Ectodermal cell (in vitro differentiated cells): ENCODE results near the gene FNDC11. TPM values are rescaled to one million over a fixed set of nuclear protein-coding genes. Genes with fewer than 3 reads are reported as not detected.
"Not testable (repeated sequence)": the region's sequence is repeated elsewhere in the genome, so short reads cannot be mapped to it uniquely, and the experiment has no call there.

Source experiments
- H3K27ac ChIP-seq: 2 replicates; pipeline ENCODE4 v1.7.0; 2013; ENCODE audit warnings: mild to moderate bottlenecking, low read depth, low read length; ENCODE audit not compliant: insufficient read depth, poor library complexity, severe bottlenecking
- H3K27me3 ChIP-seq: 2 replicates; pipeline ENCODE4 v1.7.0; 2013; ENCODE audit warnings: mild to moderate bottlenecking, low read length; ENCODE audit not compliant: insufficient read depth, control insufficient read depth, poor library complexity, severe bottlenecking
- H3K36me3 ChIP-seq: one replicate; pipeline ENCODE4 v1.7.0; 2013; ENCODE audit warnings: low read length; ENCODE audit not compliant: control insufficient read depth, insufficient read depth
- H3K4me1 ChIP-seq: one replicate; pipeline ENCODE4 v1.7.0; 2013; ENCODE audit warnings: low read length; ENCODE audit not compliant: control insufficient read depth, insufficient read depth
- H3K4me3 ChIP-seq: 2 replicates; pipeline ENCODE4 v1.7.0; 2013; ENCODE audit warnings: low read depth, low read length, control low read depth; ENCODE audit not compliant: insufficient read depth
- H3K9me3 ChIP-seq: 2 replicates; pipeline ENCODE4 v1.7.0; 2013; ENCODE audit warnings: mild to moderate bottlenecking, low read length, moderate library complexity; ENCODE audit not compliant: control insufficient read depth
- WGBS, 2 experiments: methylation state at CpG; one replicate each; pipeline ENCODE4 v1.1.7; 2013; ENCODE audit warnings: missing lambda C conversion rate in 2 of 2; 5-methylcytosine and 5-hydroxymethylcytosine counted together
- polyA plus RNA-seq, 4 experiments: library from polyadenylated mRNA; stranded (reverse); fragments of 50-300 nt; gene quantifications; one replicate each; pipeline ENCODE4 v1.2.3, GENCODE V29; 2013

FNDC11 gene, protein sequence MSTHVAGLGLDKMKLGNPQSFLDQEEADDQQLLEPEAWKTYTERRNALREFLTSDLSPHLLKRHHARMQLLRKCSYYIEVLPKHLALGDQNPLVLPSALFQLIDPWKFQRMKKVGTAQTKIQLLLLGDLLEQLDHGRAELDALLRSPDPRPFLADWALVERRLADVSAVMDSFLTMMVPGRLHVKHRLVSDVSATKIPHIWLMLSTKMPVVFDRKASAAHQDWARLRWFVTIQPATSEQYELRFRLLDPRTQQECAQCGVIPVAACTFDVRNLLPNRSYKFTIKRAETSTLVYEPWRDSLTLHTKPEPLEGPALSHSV
- 5.3 TPM for polyA plus RNA-seq (2013, experiment 1 of 4)
- polyA plus RNA-seq (2013, experiment 2 of 4): 3.7 TPM
- 4.6 TPM for polyA plus RNA-seq (2013, experiment 3 of 4)
- polyA plus RNA-seq (2013, experiment 4 of 4): 3.9 TPM

DNA sequence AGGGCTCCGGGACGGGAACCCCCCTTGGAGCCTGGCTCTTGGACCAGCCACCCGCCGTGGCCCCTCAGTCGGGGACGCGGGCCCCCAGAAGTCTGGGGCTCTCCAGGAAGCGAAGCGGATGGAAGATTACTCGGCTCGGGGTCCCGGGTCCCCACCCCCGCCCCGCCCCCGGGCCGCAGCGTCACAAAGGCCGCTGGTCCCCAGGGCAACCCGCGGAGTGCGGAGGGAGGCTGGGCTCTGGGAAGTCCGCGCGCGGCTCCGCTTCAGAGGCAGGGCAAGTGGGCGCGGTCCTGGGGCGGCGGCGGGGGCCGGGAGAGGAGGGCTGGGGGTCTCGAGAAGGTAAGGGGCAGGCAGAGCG is at the start of gene FNDC11:
FNDC11 (plus strand) TSS at position 227 of the 358 bp plus-strand sequence. CDS start 1,505 bp downstream, outside the sequence.
- H3K4me3 ChIP-seq: peak within 1 kb of the TSS; percentile 54
- WGBS, 2 experiments: 1% methylated on average over 34 of the region's 34 CpGs
- H3K36me3 ChIP-seq: no peaks in the 10 kb centered on the region
- H3K9me3 ChIP-seq: no peaks in the 10 kb centered on the region
- H3K27ac ChIP-seq: peak within 1 kb of the TSS; percentile 61
- H3K27me3 ChIP-seq: peaks cover 5% of the 10 kb centered on the region
- peaks cover 15% of the 10 kb centered on the region for H3K4me1 ChIP-seq

DNA sequence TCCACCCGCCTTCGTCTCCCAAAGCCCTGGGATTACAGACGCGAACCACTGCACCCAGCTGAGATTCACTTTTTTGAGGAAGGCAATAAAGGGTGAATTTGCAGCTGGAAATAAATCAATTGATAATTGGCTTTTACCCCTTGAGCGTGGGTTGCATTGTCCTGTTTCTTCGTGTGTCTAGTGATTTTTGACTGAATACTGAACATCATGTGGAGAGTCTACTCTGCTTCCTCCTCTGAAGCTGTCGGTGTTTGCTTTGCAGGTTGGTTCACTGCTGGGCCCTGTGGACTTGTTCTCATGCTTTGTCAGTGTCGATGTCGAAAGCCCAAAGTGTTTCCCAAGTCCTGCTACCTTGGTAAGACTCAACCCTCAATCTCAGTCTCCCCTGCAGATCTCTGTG is 49.3 kb upstream of the FNDC11 start:
- no peak overlapping the region for H3K27ac ChIP-seq
- H3K4me3 ChIP-seq: no peak overlapping the region
- no peaks in the 10 kb centered on the region for H3K4me1 ChIP-seq
- H3K9me3 ChIP-seq: no peaks in the 10 kb centered on the region
- H3K36me3 ChIP-seq: no peaks in the 10 kb centered on the region
- 92% methylated on average over 9 of the region's 9 CpGs for WGBS, 2 experiments
- H3K27me3 ChIP-seq: peaks cover 26% of the 10 kb centered on the region

DNA sequence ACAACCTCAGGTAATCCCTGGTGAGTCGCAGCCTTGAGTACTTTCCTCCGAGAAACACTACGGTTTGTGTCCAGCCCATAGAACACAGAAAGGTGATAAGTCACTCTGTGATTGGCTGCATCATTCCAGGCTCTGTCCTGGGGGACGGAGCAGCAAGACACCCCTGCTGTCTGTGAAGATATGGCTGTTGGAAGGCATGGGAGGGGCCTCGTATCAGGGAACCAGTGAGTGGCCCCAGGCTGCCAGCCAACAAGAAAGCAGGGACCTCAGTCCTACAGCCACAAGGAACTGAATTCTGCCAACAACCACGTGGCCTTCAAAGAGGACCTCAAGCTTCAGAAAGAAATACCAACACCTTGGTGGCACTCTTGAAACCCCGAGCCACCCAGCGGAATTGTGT is 48.7 kb upstream of the FNDC11 start:
- Histone ChIP-seq H3K4me3 (no peak overlapping the region), H3K27me3 (peaks cover 20% of the 10 kb centered on the region), H3K36me3 (no peaks in the 10 kb centered on the region), H3K9me3 (no peaks in the 10 kb centered on the region), H3K4me1 (no peaks in the 10 kb centered on the region), H3K27ac (no peak overlapping the region)
- 86 to 89% methylated on average over 8 of the region's 8 CpGs for WGBS, 2 experiments

DNA sequence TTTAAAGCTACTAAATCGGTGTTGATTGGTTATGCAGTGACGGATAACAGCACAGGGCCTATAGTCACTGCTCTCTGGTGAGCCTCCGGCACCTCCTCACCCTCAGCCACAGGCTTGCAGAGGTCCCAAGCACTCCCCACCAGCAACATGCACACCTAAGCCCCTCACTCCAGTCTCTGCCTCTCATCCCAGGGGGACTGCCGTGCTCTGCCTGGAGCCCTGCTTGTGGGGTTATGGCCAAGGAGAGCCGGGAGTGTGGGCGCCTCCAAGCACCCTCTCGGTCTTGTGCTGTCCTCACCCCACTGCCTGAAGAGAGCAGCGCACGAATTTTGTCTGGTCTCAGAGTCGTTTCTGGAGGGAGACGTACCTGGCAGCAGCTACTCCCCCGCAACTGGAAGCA is 48.2 kb upstream of the FNDC11 start:
- peaks cover 16% of the 10 kb centered on the region for H3K27me3 ChIP-seq

DNA sequence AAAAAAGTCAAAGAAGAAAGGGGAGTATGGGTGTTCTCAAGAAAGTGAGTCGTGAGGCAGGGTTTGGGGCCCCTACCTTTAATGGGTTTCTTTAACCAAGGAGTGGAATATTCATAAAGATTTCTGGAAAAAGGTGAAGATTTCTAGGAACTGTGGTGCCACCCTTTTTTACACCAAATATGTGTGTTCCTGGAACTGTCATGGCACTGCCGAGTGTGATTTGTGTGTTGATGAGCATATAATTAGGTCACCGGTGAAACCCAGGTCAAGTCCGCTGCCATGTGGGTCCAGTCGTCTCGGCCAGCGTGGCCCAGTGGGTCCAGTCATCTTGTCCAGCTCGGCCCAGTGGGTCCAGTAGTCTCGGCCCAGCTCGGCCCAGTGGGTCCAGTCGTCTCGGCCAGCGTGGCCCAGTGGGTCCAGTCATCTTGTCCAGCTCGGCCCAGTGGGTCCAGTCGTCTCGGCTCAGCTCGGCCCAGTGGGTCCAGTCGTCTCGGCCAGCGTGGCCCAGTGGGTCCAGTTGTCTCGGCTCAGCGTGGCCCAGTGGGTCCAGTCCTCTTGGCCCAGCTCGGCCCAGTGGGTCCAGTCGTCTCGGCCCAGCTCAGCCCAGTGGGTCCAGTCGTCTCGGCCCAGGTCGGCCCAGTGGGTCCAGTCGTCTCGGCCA is 46.7 kb upstream of the FNDC11 start:
- no peaks in the 10 kb centered on the region for H3K9me3 ChIP-seq
- 90 to 91% methylated on average over 30 of the region's 30 CpGs for WGBS, 2 experiments
- no peaks in the 10 kb centered on the region for H3K4me1 ChIP-seq
- no peak overlapping the region for H3K27ac ChIP-seq
- peaks cover 4% of the 10 kb centered on the region for H3K27me3 ChIP-seq
- no peak overlapping the region for H3K4me3 ChIP-seq
- no peaks in the 10 kb centered on the region for H3K36me3 ChIP-seq

More for the DNA sequence above, 48.2 kb upstream of the FNDC11 start:
- no peaks in the 10 kb centered on the region for H3K4me1 ChIP-seq
- no peaks in the 10 kb centered on the region for H3K36me3 ChIP-seq
- H3K4me3 ChIP-seq: no peak overlapping the region
- no peak overlapping the region for H3K27ac ChIP-seq
- H3K9me3 ChIP-seq: no peaks in the 10 kb centered on the region
- WGBS, 2 experiments: 92 to 94% methylated on average over 12 of the region's 12 CpGs

DNA sequence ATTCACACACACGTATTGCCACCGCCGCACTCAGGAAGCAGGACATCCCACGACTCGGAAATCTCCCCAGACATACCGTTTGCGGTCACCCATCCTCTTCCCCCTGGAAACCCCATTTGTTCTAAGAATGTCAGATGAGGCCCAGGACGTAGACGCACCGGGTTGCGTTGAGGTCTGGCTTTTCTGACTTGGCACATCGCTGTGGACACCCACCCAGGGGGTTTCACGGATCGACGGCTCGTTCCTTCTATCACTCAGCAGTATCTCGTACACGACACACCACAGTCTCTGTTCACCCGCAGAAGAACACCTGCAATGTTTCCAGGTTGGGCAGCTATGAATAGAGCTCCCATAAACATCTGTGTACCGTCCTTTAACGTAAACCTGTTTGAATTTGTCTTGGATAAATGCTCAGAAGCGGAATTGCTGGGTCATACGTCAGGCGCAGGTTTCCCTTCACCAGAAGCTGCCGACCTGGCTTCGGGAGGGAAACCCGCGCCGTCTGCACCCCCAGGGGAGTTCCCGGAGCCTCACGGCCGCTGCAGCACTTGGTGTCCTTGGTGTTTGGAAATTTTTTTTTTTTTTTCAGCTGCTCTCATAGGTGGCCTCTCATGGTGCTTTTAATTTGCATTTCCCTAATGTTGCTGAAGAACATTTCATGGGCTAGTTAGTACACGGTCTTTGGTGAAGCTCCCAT is 45.7 kb upstream of the FNDC11 start:
- Histone ChIP-seq H3K36me3 (no peaks in the 10 kb centered on the region), H3K9me3 (no peaks in the 10 kb centered on the region), H3K27ac (no peak overlapping the region), H3K4me3 (no peak overlapping the region), H3K27me3 (no peaks in the 10 kb centered on the region), H3K4me1 (no peaks in the 10 kb centered on the region)
- 94 to 95% methylated on average over 33 of the region's 33 CpGs for WGBS, 2 experiments

DNA sequence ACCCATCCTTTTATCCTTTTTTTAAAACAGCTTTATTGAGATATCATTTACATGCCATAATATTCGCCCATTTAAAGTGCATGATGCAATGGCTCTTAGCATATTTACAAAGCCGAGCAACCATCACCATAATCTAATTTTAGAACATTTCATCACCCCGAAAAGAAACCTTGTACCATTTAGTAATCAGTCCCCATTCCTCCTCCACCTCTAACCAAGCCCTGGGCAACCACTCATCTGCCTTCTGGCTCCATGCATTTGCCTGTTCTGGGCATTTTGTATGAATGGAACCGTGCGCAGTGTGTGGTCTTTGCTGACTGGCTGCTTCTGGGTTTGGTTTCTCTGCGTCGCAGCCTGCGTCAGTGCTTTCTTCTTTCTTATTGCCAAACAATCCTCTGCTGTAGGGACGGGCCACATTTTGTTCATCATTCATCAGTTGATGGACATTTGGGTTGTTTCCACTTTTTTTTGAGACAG is 44.8 kb upstream of the FNDC11 start:
- Histone ChIP-seq H3K27me3 (no peaks in the 10 kb centered on the region), H3K4me3 (no peak overlapping the region), H3K36me3 (no peaks in the 10 kb centered on the region), H3K4me1 (no peaks in the 10 kb centered on the region), H3K27ac (no peak overlapping the region), H3K9me3 (no peaks in the 10 kb centered on the region)
- 88 to 94% methylated on average over 9 of the region's 9 CpGs for WGBS, 2 experiments

DNA sequence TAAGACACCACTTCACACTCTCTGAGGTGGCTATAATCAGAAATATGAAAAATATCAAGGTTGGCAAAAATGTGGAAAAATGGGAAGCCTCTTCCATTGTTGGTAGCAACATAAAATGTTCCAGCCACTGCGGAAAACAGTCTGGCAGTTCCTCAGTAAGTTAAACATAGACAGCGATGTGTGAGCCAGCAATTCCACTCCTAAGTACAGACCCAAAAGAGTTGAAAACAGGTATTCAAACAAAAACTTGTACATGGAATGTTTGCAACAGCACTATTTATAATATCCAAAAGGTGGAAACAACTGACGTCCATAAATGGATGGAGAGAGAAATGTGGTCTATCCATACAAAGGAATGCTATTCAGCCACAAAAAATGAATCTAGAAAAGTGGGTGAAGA is 40.8 kb upstream of the FNDC11 start:
- peaks cover under 1% of the 10 kb centered on the region for H3K4me1 ChIP-seq
- WGBS, 2 experiments: 86 to 93% methylated on average over 3 of the region's 3 CpGs
- H3K36me3 ChIP-seq: no peaks in the 10 kb centered on the region
- peaks cover 3% of the 10 kb centered on the region for H3K27me3 ChIP-seq
- no peaks in the 10 kb centered on the region for H3K9me3 ChIP-seq
- H3K4me3 ChIP-seq: no peak overlapping the region
- H3K27ac ChIP-seq: no peak overlapping the region

DNA sequence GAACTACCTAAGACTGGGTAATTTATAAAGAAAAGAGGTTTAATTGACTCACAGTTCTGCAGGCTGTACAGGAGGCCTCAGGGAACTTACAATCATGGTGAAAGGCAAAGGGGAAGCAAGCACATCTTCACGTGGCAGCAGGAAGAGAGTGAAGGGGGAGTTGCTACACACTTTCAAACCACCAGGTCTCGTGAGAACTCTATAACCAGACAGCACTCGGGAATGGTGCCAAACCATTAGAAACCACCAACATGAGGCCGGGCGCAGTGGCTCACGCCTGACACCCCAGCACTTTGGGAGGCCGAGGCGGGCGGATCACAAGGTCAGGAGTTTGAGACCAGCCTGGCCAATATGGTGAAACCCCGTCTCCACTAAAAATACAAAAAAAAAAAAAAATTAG is 39.4 kb upstream of the FNDC11 start:
- H3K27ac ChIP-seq, H3K36me3 ChIP-seq, H3K4me3 ChIP-seq, H3K9me3 ChIP-seq: not testable (repeated sequence)
- Histone ChIP-seq H3K27me3 (peaks cover 16% of the 10 kb centered on the region), H3K4me1 (peaks cover 10% of the 10 kb centered on the region)
- 82 to 88% methylated on average over 9 to 10 of the region's 10 CpGs for WGBS, 2 experiments
